ENCODE data around the gene OSBPL5.

GRCh38 chr11:3138178-3139085, 26.7 kb downstream of the OSBPL5 start:
- TF ChIP-seq, protein P1, sequence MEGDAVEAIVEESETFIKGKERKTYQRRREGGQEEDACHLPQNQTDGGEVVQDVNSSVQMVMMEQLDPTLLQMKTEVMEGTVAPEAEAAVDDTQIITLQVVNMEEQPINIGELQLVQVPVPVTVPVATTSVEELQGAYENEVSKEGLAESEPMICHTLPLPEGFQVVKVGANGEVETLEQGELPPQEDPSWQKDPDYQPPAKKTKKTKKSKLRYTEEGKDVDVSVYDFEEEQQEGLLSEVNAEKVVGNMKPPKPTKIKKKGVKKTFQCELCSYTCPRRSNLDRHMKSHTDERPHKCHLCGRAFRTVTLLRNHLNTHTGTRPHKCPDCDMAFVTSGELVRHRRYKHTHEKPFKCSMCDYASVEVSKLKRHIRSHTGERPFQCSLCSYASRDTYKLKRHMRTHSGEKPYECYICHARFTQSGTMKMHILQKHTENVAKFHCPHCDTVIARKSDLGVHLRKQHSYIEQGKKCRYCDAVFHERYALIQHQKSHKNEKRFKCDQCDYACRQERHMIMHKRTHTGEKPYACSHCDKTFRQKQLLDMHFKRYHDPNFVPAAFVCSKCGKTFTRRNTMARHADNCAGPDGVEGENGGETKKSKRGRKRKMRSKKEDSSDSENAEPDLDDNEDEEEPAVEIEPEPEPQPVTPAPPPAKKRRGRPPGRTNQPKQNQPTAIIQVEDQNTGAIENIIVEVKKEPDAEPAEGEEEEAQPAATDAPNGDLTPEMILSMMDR (IDR thresholded peaks at IDR 0.05), result no peak
- TF ChIP-seq POLR2A (IDR thresholded peaks at IDR 0.05), result no peak
- no peak for TF ChIP-seq POLR2AphosphoS5 (IDR thresholded peaks at IDR 0.05; ENCODE audit: insufficient read depth in 1 of 2, low read depth in 1 of 2)
